NCI-H1105 treated with DMSO at 0.1 percent for 48 hours (cell line): ENCODE data around the gene NGEF.
"Not testable (repeated sequence)": the region's sequence is repeated elsewhere in the genome, so short reads cannot be mapped to it uniquely, and the experiment has no call there.

Experiments
- DNase-seq: peaks from one replicate; lab custom pipeline; 2025; lab: John Stamatoyannopoulos, UW

The NGEF gene

DNA sequence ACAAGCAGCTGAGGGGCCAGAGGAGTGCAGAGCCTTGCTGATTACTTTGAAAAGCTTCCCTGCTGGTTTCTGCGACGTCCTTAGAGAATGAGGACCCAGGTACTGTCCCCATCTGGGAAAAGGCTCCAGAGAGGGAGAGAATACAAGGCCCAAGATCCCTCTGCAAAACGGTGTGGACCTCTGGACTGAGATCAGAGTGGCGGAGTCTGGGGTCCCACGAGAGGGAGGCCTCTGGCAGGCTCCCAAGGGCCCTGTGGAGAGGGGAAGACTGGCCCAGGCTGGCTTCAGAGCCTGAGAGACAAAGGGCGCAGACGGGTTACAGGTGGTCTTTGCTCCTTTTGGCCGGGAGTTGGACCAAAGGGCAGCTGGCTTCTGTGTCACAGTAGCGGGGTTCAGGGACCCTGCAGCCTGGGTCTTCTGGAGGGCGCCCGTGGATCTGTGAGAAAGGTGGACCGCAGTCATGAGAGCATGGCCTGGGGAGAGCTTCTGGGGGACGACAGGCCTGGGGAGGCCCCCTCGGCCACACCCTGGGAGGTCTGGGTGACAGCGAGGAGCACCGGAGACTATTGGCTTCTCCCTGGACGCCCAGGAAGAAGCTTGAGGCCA, 142.2 kb downstream of the NGEF start:
- no peak for DNase-seq

DNA sequence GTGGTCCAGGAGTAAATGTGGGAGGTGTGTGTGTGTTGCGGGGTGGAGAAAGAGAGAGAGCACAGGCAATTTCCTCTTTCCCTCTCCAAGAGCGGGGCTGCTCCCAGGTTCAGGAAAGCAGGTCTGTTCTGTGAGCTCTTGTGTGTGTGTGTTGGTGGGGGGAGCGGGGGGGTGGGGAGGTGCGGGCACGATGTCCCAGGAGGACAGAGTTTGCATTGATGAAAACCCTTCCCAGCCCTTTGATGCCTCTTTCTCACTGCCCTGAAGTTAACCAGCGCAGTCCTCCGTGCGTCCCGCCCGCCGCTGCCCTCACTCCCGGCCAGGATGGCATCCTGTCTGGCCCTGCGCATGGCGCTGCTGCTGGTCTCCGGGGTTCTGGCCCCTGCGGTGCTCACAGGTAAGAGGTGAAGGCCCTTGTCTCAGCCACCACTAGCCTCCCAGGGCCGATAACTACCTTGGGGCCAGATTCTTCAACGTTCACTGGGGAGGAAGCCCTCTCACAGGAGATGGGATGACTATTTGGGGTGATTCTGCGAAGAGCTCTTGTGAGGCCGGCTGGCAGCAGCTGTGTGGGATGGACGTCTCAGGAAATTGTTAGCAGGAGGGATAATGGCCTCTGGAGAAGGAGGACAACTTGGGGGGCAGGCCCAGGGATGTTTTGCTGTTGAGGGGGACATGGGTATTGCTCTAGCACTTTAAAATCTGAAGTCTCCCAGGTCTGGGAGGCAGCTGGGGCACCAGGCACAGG, 142.9 kb downstream of the NGEF start, which contains the start of gene SNORC:
Gene SNORC (plus strand): TSS at position 247 of the 748 bp plus-strand sequence. CDS start 78 bp downstream, at position 325.
- DNase-seq: no peak

DNA sequence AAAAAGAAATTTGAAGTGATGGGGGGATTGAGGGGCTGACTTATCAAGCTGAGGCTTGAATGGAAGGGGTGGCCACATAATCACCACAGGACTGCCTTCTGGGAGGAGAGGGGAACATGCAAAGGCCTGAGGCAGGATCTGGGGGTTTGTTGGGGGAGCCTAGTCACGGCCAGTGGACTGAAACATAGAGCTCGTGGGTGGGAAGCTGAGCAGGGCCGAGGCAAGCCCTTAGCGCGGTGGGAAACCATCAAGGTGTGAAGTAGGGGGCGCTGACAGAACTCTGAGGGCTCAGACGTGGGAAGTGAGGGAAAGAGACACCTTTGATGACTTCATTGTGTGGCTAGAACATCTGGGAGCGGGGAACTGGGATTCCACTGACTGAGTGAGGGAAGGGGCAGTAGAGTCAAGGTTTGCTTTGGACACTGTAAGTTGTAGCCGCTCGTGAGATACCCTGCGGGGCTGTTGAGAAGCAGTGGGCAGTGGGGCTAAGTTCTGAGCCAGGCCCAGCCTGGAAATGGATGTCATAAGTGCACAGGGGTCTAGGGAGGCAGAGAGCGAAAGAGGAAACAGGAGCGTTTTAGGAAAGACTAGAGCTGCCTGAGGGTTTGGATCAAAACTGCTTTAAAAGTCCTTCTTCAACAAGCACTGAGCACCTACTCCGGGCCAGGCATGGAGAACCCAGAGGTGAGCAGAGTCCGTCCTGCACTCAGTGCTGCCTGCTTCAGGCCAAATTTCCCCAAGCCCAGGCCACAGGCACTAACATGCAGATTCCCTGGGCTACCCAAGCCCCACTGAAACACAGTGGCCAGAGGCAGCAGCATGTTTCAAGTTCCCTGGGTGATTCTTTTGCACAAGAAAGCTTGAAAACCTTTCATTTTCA, 143.7 kb downstream of the NGEF start:
- no peak for DNase-seq

DNA sequence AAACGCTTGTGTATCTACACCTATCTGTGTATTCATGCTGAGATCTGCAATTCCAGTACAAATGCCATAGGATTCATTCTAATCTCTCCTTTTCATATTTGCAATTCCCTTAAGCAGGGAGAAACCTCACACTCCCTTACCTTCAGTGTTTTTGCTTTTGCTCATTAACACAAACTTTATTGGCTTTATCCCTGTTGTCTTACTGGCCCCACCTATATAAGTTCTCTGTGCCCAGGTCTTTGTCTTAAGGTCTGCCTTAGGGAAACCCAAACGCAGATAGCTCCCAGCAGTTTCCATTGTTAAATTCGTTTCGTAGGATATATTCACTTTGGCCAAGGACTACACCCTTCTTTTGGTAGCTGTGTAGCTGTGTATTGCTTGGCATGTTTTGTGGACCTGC, 147.0 kb downstream of the NGEF start:
- no peak for DNase-seq

DNA sequence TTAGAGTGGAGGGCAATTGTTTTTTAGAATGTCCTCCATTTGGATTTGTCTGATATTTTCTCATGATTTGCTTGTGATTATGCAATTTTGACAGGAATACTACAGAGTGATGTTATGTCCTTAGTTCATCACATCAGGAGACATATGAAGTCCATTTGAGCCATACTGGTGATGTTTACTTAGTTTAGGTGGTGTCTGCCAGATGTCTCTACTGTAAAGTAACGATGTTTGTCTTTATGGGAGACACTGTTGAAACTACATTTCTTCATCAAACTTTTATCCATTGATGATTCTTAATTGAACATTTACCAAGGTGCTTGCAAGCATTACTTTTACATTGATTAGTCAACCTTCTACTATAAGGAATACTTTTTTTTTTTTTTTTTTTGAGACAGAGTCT, 147.9 kb downstream of the NGEF start:
- no peak for DNase-seq

DNA sequence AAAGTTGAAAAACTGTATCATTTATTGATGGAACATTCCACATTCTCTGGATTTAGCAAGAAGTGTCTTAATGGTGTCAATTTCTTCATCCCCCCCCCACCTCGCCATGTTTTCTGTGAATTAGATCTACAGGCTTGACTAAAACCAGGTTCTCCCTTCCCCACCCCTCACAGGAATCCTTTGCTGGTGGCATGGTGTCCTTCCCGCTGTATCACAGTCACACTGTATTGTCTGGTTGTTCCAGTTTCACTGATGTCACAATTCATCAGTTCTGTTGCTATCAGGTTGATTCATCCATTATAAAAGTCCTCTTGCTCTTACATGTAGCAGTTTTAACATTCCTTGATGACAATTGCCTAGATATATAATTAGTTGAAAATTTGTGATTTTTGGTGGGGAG, 149.1 kb downstream of the NGEF start:
- no peak for DNase-seq

DNA sequence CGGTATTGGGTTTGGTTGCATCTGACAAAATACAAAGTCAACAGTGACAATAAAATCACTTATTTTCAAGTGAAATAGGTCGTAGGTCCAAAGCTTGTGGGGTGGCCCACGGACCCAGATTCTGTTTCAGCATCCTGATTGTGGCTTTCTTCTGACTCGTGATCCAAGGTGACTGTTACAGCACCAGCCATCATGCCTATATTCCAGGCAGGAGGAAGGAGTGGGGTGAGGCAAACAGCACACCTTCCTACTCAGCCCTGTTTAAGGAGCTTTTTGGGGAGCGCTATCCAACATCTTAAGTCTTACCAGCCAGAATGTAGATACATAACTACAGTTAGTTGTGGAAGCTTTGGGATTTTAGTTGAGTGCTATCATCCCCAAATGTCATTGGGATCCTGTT, 151.7 kb downstream of the NGEF start:
- no peak for DNase-seq

DNA sequence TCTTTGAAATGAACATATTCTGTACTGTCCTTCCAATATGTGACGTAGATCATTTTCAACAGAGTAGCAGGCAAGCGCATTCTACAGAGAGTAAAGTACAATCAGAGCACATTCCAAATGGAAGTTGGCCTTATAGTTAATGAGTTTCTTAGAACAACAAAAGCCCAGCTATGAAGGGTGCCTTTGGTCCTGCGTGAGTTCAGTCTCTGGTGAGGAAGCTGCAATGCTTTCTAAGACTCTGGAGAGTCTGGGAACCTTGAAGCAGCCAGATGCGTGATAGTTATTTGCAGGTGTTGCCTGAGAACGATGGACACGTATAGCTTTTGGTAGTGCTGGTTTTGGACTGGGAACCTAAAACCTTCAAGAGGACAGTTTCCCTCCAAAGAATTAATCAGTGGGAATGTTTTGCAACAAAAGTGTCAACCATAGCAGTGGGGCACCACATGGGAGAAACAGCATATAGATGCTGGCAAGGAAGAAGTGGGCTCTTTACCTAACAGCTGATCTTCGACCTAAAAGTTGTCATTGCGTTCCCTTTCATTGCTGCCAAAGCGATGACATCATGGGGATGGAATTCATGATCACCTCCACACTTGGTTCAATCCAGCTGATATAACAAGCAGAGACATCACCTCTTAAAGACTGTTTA, 152.3 kb downstream of the NGEF start:
- no peak for DNase-seq

DNA sequence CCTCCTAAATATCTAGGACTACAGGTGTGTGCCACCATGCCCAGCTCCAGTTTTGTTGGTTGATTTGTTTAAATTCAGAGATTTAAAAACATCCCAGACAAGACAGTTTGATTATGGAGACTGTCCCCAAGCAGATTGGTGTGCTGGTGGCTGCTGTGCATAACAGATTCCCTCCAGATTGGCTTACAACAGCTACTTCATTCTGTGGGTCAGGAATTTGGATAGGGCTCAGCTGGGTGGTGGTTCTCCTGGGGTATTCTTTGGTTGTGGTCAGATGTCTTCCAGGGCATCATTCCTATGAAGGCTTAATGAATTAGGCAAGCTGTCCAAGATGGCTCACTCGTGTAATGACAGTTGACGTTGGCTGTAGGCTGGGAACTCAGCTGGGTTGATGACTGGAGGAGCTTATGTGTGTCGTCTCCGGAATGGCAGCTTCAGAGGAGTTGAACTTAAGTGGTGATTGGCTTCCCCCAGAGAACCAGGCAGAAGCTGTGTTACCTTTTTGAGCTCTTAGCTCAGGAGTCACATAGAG, 153.6 kb downstream of the NGEF start:
- no peak for DNase-seq

DNA sequence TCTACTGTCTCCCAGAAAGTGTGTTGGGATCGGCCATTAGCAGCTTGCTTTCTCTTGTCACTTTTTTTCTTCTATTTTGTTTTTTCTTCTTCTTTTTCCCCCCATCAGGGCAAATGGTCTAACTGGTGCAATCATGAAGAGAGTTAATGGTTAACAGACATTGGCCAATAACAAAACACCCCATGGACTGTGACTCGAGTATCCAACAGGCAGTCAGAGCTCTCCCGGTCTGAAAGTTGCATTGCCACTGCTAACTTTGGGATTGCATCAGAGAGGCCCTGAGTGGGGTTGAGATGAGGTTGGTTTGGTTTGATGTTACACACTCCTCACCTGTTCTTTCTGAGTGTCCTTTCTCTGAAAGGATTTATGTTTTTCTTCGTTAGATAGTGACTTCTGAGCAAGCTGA, 155.9 kb downstream of the NGEF start:
- DNase-seq: no peak

DNA sequence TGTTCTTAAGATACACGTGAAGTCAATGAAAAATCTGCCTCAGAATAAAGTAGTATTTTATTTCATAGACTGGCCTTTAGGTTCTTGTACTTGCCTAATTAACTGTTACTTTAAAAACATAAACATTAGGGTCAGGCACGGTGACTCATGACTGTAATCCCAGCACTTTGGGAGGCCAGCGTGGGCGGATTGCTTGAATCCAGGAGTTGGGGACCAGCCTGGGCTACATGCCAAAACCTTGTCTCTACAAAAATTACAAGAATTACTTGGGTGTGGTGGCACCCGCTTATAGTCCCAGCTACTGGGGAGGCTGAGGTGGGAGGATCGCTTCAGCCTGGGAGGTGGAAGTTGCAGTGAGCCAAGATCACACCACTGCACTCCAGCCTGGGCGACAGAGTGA, 159.0 kb downstream of the NGEF start:
- no peak for DNase-seq

DNA sequence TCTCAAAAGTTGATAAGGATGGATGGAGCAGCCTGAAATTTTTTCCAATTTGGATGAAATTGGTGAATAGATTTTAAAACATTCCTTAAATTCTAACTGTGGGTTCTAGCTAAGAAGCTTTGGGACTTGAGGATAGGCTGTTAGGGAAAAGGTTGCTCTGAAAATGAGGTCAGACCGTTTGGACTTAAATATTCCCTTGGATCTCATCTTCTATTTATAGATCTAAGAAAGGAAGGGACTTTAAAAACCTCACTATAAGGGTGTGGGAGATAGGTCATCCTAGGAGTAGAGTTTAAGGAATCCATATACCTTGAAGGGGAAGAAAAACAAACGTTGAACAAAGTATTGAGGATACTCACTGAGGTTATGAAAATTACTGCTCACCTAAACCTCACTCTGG, 160.4 kb downstream of the NGEF start:
- no peak for DNase-seq

DNA sequence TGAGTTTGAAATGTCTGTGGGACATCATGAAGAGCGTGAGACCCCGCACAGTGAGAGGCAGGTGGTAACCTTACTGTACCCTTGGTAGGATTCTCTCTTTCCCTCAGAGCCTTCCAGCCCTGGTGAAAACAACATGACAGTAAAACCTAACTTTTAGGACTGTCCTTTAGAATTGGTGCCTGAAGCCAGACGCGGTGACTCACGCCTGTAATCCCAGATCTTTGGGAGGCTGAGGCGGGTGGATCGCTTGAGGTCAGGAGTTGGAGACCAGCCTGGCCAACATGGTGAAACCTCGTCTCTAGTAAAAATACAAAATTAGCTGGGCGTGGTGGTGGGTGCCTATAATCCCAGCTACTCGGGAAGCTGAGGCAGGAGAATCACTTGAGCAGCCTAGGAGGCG, 161.0 kb downstream of the NGEF start:
- not testable (repeated sequence) for DNase-seq

DNA sequence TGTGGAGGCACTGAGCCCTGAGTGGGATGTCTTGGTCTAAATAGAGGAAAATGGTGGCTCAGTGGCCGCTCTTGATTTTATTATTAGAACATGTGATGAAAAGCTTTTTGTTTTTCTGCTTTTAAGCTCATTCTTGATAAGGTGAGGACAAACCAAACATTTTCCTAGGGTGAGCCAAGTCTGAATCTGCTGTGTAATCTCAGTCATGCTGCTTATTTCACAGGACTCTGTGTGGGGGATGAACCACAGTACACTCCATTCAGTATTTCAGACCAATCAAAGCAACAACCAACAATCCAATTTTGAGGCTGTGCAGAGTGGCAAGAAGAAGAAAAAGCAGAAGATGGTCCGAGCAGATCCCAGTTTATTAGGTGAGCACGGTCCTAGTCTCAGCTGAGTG, 163.0 kb downstream of the NGEF start:
- DNase-seq: no peak

DNA sequence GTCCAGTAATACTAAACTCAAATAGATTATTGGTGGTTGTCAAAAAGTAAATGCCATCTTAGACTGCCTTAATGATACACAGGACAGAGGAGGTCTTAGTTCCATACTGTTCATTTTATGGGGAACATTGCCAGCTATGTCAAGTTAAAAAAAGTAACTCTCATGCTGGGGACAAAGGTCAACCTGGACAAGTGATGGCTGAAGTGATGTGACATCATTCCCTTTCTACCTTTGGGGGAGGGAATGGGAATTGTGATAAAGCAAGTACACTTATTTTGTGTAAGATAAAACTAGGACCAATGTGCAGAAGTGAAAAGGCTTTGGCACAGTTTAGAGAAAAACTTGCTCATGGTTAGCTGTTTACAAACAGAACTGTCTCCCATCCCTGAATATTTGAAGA, 167.0 kb downstream of the NGEF start:
- DNase-seq: no peak

DNA sequence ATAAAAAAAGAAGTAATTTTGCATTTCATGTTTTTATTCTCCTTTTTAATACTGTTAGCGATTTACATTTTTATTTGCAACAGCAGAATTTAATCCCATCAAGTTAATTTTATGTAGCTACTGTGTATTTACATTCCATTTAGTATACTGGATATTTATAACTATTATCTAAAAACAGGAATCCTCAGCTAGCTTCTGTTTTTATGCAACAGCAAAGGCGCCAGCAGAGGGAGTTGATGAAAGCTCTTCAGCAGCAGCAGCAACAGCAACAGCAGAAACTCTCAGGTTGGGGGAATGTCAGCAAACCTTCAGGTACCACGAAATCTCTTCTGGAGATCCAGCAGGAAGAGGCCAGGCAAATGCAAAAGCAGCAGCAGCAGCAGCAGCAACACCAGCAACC, 169.2 kb downstream of the NGEF start:
- DNase-seq: no peak

DNA sequence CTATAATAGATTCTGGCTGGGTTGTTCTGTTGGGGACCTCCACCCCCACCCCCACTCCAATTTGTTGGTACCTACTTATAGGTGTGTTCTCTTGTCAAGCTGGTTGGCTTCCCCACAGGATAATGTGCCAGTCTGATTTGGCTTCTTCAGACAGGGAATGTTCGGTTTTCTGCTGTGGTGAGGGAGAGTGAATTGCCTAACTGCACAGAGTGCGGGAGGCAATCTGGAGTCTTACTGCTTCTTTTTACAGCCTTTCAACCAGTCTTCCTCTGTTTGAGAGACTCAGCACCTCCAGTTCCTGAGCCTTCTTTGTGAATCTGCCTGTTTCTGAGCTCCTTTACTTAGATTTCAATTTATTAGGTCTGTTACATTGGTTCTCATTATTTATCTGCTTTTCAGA, 170.4 kb downstream of the NGEF start:
- DNase-seq: no peak

DNA sequence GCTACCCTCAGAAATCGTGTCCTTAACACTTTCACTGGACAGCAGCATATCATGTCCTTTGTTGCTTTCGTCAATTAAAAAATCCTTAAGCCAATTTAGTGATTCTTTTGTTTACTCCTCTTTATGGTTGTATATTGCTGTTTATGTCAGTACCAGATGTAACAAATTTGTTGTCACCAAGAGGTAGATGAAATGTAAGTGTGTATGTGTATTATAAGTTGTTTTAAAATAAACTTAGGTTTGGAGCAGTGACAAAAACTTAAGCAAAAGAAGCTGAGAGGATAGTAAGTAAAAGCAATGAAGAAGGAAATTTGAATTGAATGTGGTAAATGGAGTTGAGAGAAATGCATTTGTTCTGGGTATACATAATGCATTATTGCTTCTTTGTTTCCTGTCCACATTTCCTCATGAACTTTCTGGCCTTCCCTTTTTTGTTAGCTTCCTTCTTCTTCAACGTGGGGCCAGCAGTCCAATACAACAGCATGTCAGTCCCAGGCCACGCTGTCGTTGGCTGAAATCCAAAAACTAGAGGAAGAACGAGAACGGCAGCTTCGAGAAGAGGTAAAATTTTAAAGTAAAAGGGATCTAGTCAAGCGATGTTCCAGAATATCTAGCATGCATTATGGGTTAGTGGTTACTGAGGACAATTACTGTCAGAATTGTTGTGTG, 173.5 kb downstream of the NGEF start:
- DNase-seq: no peak

DNA sequence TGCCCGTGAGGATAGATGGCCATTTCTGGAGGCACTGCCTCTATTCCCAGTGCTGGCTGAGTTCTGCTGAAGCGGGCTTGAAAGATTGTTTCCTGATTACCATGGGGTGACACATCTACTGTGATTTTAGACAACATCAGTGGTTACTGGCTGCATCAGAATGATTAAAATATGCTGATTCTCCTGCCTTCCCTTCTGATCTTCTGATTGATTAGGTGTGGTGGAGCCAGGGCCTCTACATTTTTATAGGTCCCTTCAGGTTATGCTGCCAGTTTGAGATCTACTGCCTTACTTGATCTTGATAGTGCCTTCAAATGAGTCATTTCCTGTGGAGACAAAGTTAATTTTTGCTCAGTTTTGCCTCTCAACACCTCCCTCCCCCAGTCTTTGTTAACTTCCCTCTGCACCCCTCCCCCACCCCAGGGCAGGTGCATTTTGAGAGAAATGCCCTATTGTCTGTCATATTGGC, 174.6 kb downstream of the NGEF start:
- no peak for DNase-seq

DNA sequence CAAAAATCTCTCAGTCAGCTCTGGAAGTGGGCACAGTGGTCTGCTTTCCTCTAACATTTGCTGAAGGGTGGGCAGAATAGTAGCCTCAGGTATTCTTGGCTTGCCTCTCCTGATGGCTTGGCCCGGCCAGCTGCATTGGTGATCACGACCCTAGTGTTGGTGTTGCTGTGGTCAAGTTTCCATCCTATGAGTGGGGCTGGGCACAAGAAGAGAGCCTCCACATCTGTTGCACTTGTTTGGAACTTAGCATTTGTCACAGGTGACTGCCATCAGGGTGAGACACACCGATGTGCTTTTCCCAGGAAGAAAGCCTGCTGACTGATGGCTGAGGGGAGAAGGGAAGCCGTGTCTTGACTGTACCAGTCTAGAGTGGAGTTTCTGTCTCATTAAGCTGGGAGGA, 176.1 kb downstream of the NGEF start:
- DNase-seq: no peak

DNA sequence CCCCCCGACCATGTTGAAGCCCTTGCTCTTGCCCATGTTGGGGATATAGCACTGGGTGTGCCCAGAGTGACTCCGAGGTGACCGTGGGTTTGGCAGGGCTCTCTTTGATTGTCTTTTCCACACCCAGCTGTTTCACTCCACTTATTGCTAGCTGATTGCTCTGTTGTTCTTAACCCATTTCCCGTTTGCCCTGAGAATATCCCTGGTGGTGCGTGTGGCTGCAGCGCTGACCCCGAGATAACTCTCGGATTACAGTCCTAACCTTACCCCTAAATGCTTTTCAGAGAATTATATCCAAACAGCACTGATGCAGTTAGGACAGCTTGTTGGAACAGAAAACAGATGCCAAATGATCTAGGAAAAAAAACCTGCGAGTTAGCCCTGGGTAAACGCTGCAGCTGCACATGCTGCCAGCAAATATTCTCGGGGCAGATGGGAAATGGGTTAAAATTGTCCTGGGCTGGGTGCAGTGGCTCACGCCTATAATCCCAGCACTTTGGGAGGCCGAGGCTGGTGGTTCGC, 177.3 kb downstream of the NGEF start:
- no peak for DNase-seq
